Right kidney (tissue), 1 donor: ENCODE data around the gene PIK3C3.

Source experiments
- DNase-seq: peaks from one replicate; pipeline ENCODE4 v3.0.0-alpha.2; 2016

The PIK3C3 gene

DNA sequence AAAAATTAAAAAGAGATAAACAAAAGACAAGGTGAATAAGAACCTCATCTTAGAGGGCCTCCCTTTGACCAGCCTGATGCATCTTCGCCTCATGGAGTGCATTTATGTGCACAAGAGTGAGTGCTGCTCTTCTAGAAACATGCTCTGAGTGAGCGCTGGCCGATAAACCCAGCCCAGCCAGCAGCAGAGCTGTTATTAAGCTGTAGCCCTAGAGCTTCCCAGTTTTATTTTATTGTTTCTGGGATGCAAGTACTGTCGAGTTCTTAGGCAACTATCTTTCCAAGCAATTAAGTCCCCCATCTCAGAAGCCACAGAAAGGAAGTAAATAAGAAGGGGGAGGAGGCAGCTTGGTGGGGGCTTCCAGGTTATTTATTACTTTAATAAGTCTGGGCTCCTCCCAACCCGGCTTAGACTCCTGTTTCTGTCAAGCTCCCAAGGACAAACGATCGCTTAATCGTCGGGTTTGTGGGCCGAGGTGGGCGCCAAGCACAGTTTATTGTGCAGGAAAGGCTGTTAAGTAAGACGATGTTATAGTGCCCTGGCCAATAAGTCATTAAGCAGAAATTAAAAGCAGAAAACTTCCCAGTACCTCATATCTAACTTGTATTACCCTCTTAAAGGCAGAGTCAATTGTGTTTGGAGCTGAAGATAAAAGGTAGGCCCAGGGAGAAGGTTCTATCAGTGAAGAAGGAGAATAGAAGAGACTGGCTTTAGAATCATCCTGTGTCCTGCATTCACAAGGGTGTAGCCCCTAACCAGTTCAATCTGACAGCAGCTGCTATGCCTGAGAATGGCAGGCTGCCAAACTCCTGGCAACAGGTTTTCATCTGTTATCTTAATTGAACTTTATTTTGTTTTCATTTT is 176.3 kb downstream of the PIK3C3 start:
- peak; percentile 51 for DNase-seq

- DNase-seq = no peak
These were observed 176.9 kb downstream of the PIK3C3 start for GRCh38 chr18:42131930-42132244.
